Peyer's patch (tissue), 4 donors: ENCODE results near the gene ZNF593. TPM values are rescaled to one million over a fixed set of nuclear protein-coding genes. Genes with fewer than 3 reads are reported as not detected.

Experiments
- DNase-seq, 3 donors: peaks; one replicate each; pipeline ENCODE4 v3.0.0-alpha.2; 2017 to 2019
- H3K27ac ChIP-seq, 4 donors: fragments of 200-600 bp; sonication (generic); one replicate each; pipeline ENCODE4 v1.5.1; 2016 to 2019
- H3K27me3 ChIP-seq, 2 donors: fragments of 200-600 bp; sonication (generic); one replicate each; pipeline ENCODE4 v1.5.1; 2019
- H3K36me3 ChIP-seq, 3 donors: fragments of 200-600 bp; sonication (generic); one replicate each; pipeline ENCODE4 v1.5.1; 2016 to 2019
- H3K4me1 ChIP-seq, 4 donors: fragments of 200-600 bp; sonication (generic); one replicate each; pipeline ENCODE4 v1.5.1; 2016 to 2019
- H3K4me3 ChIP-seq, 4 donors: fragments of 200-600 bp; sonication (generic); 1 replicate in 3 of 4; 2 replicates in 1 of 4; pipeline ENCODE4 v1.5.1; 2016 to 2019; ENCODE audit warnings: mild to moderate bottlenecking in 1 of 4
- H3K9me3 ChIP-seq, 4 donors: fragments of 200-600 bp; sonication (generic); one replicate each; pipeline ENCODE4 v1.5.1; 2016 to 2019; ENCODE audit warnings: mild to moderate bottlenecking in 1 of 4
- CTCF ChIP-seq, 6 experiments: fragments of 450-650 bp in 4 of 6; fragments of 200-600 bp in 2 of 6; sonication (generic) in 1 of 6; IDR thresholded peaks; one replicate each; pipeline ENCODE4 v1.5.1; 2017 to 2019; ENCODE audit warnings: antibody characterized with exemption in 6 of 6, mild to moderate bottlenecking in 3 of 6, moderate library complexity in 1 of 6
- POLR2A ChIP-seq, 2 donors: fragments of 450-650 bp; IDR thresholded peaks; one replicate each; pipeline ENCODE4 v1.5.1; 2017; ENCODE audit warnings: antibody characterized with exemption in 2 of 2, mild to moderate bottlenecking in 2 of 2, moderate library complexity in 2 of 2
- total RNA-seq, 4 donors: library from RNA; depleted of rRNA; stranded (reverse); fragments of >200 nt; gene quantifications; one replicate each; pipeline ENCODE4 v1.1.0, GENCODE V29; 2016

The ZNF593 gene
- total RNA-seq, 4 donors from 2014 or later: 11.7 to 19.5 (median 15.5) TPM

- DNase-seq: no peak
- H3K4me3 ChIP-seq: peak overlapping the region in 3 of 4 donors; percentile 48 to 65 (median 51)
- no peak for TF ChIP-seq CTCF (IDR thresholded peaks at IDR 0.05)
- no peak for TF ChIP-seq POLR2A (IDR thresholded peaks at IDR 0.05)
- no peaks in the 10 kb centered on the region for H3K9me3 ChIP-seq
- peaks cover 0 to 5% of the 10 kb centered on the region in 2 donors for H3K27me3 ChIP-seq
- peaks cover 3 to 18% (median 10%) of the 10 kb centered on the region in 4 donors for H3K4me1 ChIP-seq
- no peak overlapping the region for H3K27ac ChIP-seq
- no peaks in the 10 kb centered on the region for H3K36me3 ChIP-seq
Measured at GRCh38 chr1:26163684-26164035, 6.0 kb upstream of the ZNF593 start.

- Histone ChIP-seq H3K27me3 (peaks cover 0 to 5% of the 10 kb centered on the region in 2 donors), H3K27ac (peak overlapping the region in 1 of 4 donors; percentile 17), H3K36me3 (no peaks in the 10 kb centered on the region), H3K4me1 (peaks cover 3 to 18% (median 10%) of the 10 kb centered on the region in 4 donors), H3K9me3 (no peaks in the 10 kb centered on the region), H3K4me3 (peak overlapping the region; percentile 24 to 65 (median 50))
- DNase-seq: peak in 1 of 3 donors; percentile 68
- TF ChIP-seq CTCF (IDR thresholded peaks at IDR 0.05): peak; percentile 55 to 82 (median 74)
- TF ChIP-seq POLR2A (IDR thresholded peaks at IDR 0.05): no peak
Measured at GRCh38 chr1:26164036-26164860, 5.5 kb upstream of the ZNF593 start.

- H3K4me1 ChIP-seq: peaks cover 3 to 18% (median 10%) of the 10 kb centered on the region in 4 donors
- DNase-seq: no peak
Measured at GRCh38 chr1:26164861-26165842, 4.6 kb upstream of the ZNF593 start.

GRCh38 chr1:26166719-26167281 is 2.9 kb upstream of the ZNF593 start:
- no peaks in the 10 kb centered on the region for H3K27me3 ChIP-seq
- H3K4me3 ChIP-seq: no peak overlapping the region
- TF ChIP-seq POLR2A (IDR thresholded peaks at IDR 0.05) (no peak), CTCF (IDR thresholded peaks at IDR 0.05) (no peak)
- H3K36me3 ChIP-seq: no peaks in the 10 kb centered on the region
- no peaks in the 10 kb centered on the region for H3K9me3 ChIP-seq
- H3K27ac ChIP-seq: no peak overlapping the region
- no peak for DNase-seq
- peaks cover 0 to 24% (median 7%) of the 10 kb centered on the region in 4 donors for H3K4me1 ChIP-seq

More at GRCh38 chr1:26164861-26165842, 4.6 kb upstream of the ZNF593 start:
- Histone ChIP-seq H3K27ac (no peak overlapping the region), H3K4me3 (no peak overlapping the region), H3K36me3 (no peaks in the 10 kb centered on the region), H3K27me3 (peaks cover 0 to 5% of the 10 kb centered on the region in 2 donors), H3K9me3 (no peaks in the 10 kb centered on the region)
- TF ChIP-seq CTCF (IDR thresholded peaks at IDR 0.05) (no peak), POLR2A (IDR thresholded peaks at IDR 0.05) (no peak)
